ENCODE data around the gene ZCRB1. TPM values are rescaled to one million over a fixed set of nuclear protein-coding genes. Genes with fewer than 3 reads are reported as not detected.

ZCRB1 gene
- total RNA-seq, 1 experiment from 2014 or later: 68.1 TPM

GRCh38 chr12:42338280-42338679 is 12.4 kb upstream of the ZCRB1 start:
- intact Hi-C loops (cut with micrococcal nuclease): loop anchor here (10.0 kb wide), 1 partner anchor 1063 kb away; no protein-coding TSS in a partner anchor
- no peak overlapping the region for H3K9ac ChIP-seq (ENCODE audit: low read length)
- H3K4me3 ChIP-seq (replicated peaks in 1 of 2; ENCODE audit: low read depth in 1 of 2, low read length in 2 of 2): no peak overlapping the region
- ChIA-PET RAD21 (ENCODE audit: low non-redundant PET in 1 of 2, low total read pairs in 2 of 2, uncharacterized antibody in 2 of 2, unreplicated experiment in 2 of 2) (no interaction called here), CTCF (no interaction called here), POLR2A (no interaction called here)
- ATAC-seq (no peak), DNase-seq (ENCODE audit: low read depth, low spot score) (no peak)
- H3K27me3 ChIP-seq (ENCODE audit: insufficient read depth, low read length): no peaks in the 10 kb centered on the region
- no peak overlapping the region for H3K4me2 ChIP-seq (ENCODE audit: low read length)
- H3K9me3 ChIP-seq (ENCODE audit: control insufficient read depth in 1 of 2, insufficient read depth in 1 of 2, low read depth in 1 of 2, low read length in 2 of 2): no peaks in the 10 kb centered on the region
- no peak overlapping the region for H2AFZ ChIP-seq (ENCODE audit: low read depth, low read length, poor library complexity, severe bottlenecking)
- H3K27ac ChIP-seq (ENCODE audit: low read depth, low read length): no peak overlapping the region
- peaks cover 5 to 12% of the 10 kb centered on the region in 2 experiments; a peak in 3 of 4 replicates for H3K36me3 ChIP-seq (ENCODE audit: control insufficient read depth in 1 of 2, insufficient read depth in 2 of 2, low read length in 2 of 2)
- H4K20me1 ChIP-seq (ENCODE audit: insufficient read depth): peaks cover 10% of the 10 kb centered on the region; the same call in 1 of the 2 replicates
- no peaks in the 10 kb centered on the region for H3K4me1 ChIP-seq (ENCODE audit: control insufficient read depth in 1 of 2, insufficient read depth in 2 of 2, low read length in 2 of 2)
- BruUV-seq (replicated peaks): TSS peak; percentile 10
- peaks cover 95% of the 10 kb centered on the region for H3K79me2 ChIP-seq (ENCODE audit: insufficient read depth, low read length)
- no peak for TF ChIP-seq FOSL1 (IDR thresholded peaks at IDR 0.05; ENCODE audit: low read depth)
- TF ChIP-seq JUND (IDR thresholded peaks at IDR 0.05): no peak
- TF ChIP-seq SRF (IDR thresholded peaks at IDR 0.05; ENCODE audit: low read depth): no peak
- TF ChIP-seq ZFX (IDR thresholded peaks at IDR 0.05): no peak
- H3K9me2 ChIP-seq (ENCODE audit: insufficient read depth): no peaks in the 10 kb centered on the region

DNA sequence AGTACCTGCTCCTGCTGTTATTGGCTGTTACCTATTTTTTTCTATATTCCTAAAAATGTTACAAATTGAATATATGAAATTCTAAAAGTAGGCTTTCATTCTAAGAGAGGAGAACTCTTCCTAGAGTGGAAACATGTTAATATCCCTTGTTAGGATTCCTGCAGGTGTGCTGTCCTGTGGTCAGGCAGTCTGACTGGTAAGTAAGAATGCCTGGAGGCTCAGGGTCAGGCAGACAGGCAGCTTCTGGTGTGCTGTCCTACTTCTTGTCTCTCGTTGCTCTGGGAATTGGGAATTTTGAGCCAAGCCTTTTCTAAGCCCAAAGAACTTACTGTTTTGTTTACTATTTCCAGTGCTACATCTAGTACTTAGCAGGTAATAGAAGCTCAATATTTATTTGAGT is 10.4 kb upstream of the ZCRB1 start:
- CTCF ChIA-PET: no interaction called here
- Histone ChIP-seq H4K20me1 (ENCODE audit: insufficient read depth) (peaks cover 10% of the 10 kb centered on the region; the same call in 1 of the 2 replicates), H3K36me3 (ENCODE audit: control insufficient read depth in 1 of 2, insufficient read depth in 2 of 2, low read length in 2 of 2) (peaks cover 5 to 12% of the 10 kb centered on the region in 2 experiments; a peak in 3 of 4 replicates), H3K27me3 (ENCODE audit: insufficient read depth, low read length) (no peaks in the 10 kb centered on the region), H3K79me2 (ENCODE audit: insufficient read depth, low read length) (peaks cover 97% of the 10 kb centered on the region), H3K9ac (ENCODE audit: low read length) (no peak overlapping the region), H3K27ac (ENCODE audit: low read depth, low read length) (no peak overlapping the region), H3K4me2 (ENCODE audit: low read length) (no peak overlapping the region), H3K9me3 (ENCODE audit: control insufficient read depth in 1 of 2, insufficient read depth in 1 of 2, low read depth in 1 of 2, low read length in 2 of 2) (no peaks in the 10 kb centered on the region), H2AFZ (ENCODE audit: low read depth, low read length, poor library complexity, severe bottlenecking) (no peak overlapping the region), H3K9me2 (ENCODE audit: insufficient read depth) (no peaks in the 10 kb centered on the region), H3K4me1 (ENCODE audit: control insufficient read depth in 1 of 2, insufficient read depth in 2 of 2, low read length in 2 of 2) (no peaks in the 10 kb centered on the region), H3K4me3 (replicated peaks in 1 of 2; ENCODE audit: low read depth in 1 of 2, low read length in 2 of 2) (no peak overlapping the region)
- no TSS peak for BruUV-seq (replicated peaks)
- POLR2A ChIA-PET: no interaction called here
- RAD21 ChIA-PET (ENCODE audit: low non-redundant PET in 1 of 2, low total read pairs in 2 of 2, uncharacterized antibody in 2 of 2, unreplicated experiment in 2 of 2): no interaction called here
- DNase-seq (ENCODE audit: low read depth, low spot score) (no peak), ATAC-seq (no peak)
- intact Hi-C loops (cut with micrococcal nuclease): loop anchor here (10.0 kb wide), 1 partner anchor 1061 kb away; no protein-coding TSS in a partner anchor
- TF ChIP-seq, protein P1, sequence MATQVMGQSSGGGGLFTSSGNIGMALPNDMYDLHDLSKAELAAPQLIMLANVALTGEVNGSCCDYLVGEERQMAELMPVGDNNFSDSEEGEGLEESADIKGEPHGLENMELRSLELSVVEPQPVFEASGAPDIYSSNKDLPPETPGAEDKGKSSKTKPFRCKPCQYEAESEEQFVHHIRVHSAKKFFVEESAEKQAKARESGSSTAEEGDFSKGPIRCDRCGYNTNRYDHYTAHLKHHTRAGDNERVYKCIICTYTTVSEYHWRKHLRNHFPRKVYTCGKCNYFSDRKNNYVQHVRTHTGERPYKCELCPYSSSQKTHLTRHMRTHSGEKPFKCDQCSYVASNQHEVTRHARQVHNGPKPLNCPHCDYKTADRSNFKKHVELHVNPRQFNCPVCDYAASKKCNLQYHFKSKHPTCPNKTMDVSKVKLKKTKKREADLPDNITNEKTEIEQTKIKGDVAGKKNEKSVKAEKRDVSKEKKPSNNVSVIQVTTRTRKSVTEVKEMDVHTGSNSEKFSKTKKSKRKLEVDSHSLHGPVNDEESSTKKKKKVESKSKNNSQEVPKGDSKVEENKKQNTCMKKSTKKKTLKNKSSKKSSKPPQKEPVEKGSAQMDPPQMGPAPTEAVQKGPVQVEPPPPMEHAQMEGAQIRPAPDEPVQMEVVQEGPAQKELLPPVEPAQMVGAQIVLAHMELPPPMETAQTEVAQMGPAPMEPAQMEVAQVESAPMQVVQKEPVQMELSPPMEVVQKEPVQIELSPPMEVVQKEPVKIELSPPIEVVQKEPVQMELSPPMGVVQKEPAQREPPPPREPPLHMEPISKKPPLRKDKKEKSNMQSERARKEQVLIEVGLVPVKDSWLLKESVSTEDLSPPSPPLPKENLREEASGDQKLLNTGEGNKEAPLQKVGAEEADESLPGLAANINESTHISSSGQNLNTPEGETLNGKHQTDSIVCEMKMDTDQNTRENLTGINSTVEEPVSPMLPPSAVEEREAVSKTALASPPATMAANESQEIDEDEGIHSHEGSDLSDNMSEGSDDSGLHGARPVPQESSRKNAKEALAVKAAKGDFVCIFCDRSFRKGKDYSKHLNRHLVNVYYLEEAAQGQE (IDR thresholded peaks at IDR 0.05; ENCODE audit: low read depth): no peak
- TF ChIP-seq, protein P2, sequence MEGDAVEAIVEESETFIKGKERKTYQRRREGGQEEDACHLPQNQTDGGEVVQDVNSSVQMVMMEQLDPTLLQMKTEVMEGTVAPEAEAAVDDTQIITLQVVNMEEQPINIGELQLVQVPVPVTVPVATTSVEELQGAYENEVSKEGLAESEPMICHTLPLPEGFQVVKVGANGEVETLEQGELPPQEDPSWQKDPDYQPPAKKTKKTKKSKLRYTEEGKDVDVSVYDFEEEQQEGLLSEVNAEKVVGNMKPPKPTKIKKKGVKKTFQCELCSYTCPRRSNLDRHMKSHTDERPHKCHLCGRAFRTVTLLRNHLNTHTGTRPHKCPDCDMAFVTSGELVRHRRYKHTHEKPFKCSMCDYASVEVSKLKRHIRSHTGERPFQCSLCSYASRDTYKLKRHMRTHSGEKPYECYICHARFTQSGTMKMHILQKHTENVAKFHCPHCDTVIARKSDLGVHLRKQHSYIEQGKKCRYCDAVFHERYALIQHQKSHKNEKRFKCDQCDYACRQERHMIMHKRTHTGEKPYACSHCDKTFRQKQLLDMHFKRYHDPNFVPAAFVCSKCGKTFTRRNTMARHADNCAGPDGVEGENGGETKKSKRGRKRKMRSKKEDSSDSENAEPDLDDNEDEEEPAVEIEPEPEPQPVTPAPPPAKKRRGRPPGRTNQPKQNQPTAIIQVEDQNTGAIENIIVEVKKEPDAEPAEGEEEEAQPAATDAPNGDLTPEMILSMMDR (IDR thresholded peaks at IDR 0.05 in 2 of 3, conservative IDR thresholded peaks at IDR 0.05 in 1 of 3; ENCODE audit: borderline replicate concordance in 1 of 3, insufficient read depth in 1 of 3, low read depth in 2 of 3, low read length in 2 of 3): no peak
- TF ChIP-seq ZBTB33 (IDR thresholded peaks at IDR 0.05; ENCODE audit: extremely low read depth, insufficient replicate concordance, low read length) (no peak), CBX3 (IDR thresholded peaks at IDR 0.05; ENCODE audit: low read depth) (no peak), SIN3A (IDR thresholded peaks at IDR 0.05; ENCODE audit: low read depth) (no peak), SRF (IDR thresholded peaks at IDR 0.05; ENCODE audit: low read depth) (no peak), ATF3 (IDR thresholded peaks at IDR 0.05) (no peak), ZNF274 (IDR thresholded peaks at IDR 0.05; ENCODE audit: low read depth, low read length) (no peak)
